Naive thymus-derived CD4-positive, alpha-beta T cell (primary cell): ENCODE measurements around the gene MLANA. TPM values are rescaled to one million over a fixed set of nuclear protein-coding genes. Genes with fewer than 3 reads are reported as not detected.

Experiments
- ATAC-seq: fragments of 150-1000 bp; cut with Tn5 transposase; 2 replicates; pipeline ENCODE4 v1.10.0; 2021; ENCODE audit warnings: mild to moderate bottlenecking, moderate library complexity
- CTCF ChIA-PET: fragments of 350-600 bp; sonication (Branson Sonifier 250); formaldehyde crosslinking; loops from one replicate; lab custom pipeline; 2021; ENCODE audit warnings: antibody characterized with exemption; lab: Charles Lee
- POLR2A ChIA-PET: fragments of 350-600 bp; sonication (Branson Sonifier 250); formaldehyde crosslinking; loops from one replicate; lab custom pipeline; 2021; ENCODE audit warnings: antibody characterized with exemption, inconsistent platforms; lab: Charles Lee
- DNase-seq, 9 donors: peaks; one replicate each; pipeline versions ENCODE4 v3.0.0 to v3.0.0-alpha.2; 2020 to 2022; ENCODE audit warnings: mixed read lengths in 1 of 9
- H3K27ac ChIP-seq: one replicate; pipeline ENCODE4 v1.7.0; 2013; ENCODE audit warnings: mild to moderate bottlenecking, low read depth, low read length, moderate library complexity
- H3K27me3 ChIP-seq, 2 donors: one replicate each; pipeline ENCODE4 v1.7.0; 2013; ENCODE audit warnings: low read length in 2 of 2, mild to moderate bottlenecking in 2 of 2, moderate library complexity in 2 of 2; ENCODE audit not compliant: control insufficient read depth in 2 of 2, insufficient read depth in 2 of 2
- H3K36me3 ChIP-seq, 3 experiments: 1 replicate in 2 of 3; 2 replicates in 1 of 3; pipeline ENCODE4 v1.7.0; 2013; ENCODE audit warnings: low read length in 3 of 3, mild to moderate bottlenecking in 3 of 3, moderate library complexity in 1 of 3; ENCODE audit not compliant: insufficient read depth in 3 of 3, control insufficient read depth in 2 of 3
- H3K4me1 ChIP-seq, 2 donors: one replicate each; pipeline ENCODE4 v1.7.0; 2013; ENCODE audit warnings: low read length in 2 of 2, mild to moderate bottlenecking in 2 of 2, moderate library complexity in 1 of 2; ENCODE audit not compliant: control insufficient read depth in 2 of 2, insufficient read depth in 2 of 2
- H3K4me3 ChIP-seq: 2 replicates; pipeline ENCODE4 v1.7.0; 2013; ENCODE audit warnings: mild to moderate bottlenecking, low read length
- H3K9me3 ChIP-seq, 3 experiments: 1 replicate in 2 of 3; 2 replicates in 1 of 3; pipeline ENCODE4 v1.7.0; 2013; ENCODE audit warnings: low read length in 3 of 3; ENCODE audit not compliant: control insufficient read depth in 2 of 3
- H3K27ac Mint-ChIP-seq, 9 donors: one replicate each; pipeline ENCODE4 v1.8.0; 2020 to 2022; ENCODE audit warnings: mixed read lengths in 9 of 9, mild to moderate bottlenecking in 8 of 9, moderate library complexity in 5 of 9, inconsistent platforms in 2 of 9
- H3K27me3 Mint-ChIP-seq, 5 donors: one replicate each; pipeline ENCODE4 v1.8.0; 2021 to 2022; ENCODE audit warnings: mixed read lengths in 5 of 5, mild to moderate bottlenecking in 1 of 5
- H3K36me3 Mint-ChIP-seq, 5 donors: one replicate each; pipeline ENCODE4 v1.8.0; 2020 to 2022; ENCODE audit warnings: mixed read lengths in 5 of 5, mild to moderate bottlenecking in 3 of 5, inconsistent platforms in 1 of 5
- H3K4me1 Mint-ChIP-seq, 7 donors: one replicate each; pipeline ENCODE4 v1.8.0; 2020 to 2022; ENCODE audit warnings: mixed read lengths in 7 of 7, mild to moderate bottlenecking in 3 of 7, inconsistent platforms in 1 of 7
- H3K4me3 Mint-ChIP-seq, 10 donors: one replicate each; pipeline ENCODE4 v1.8.0; 2020 to 2022; ENCODE audit warnings: mild to moderate bottlenecking in 10 of 10, mixed read lengths in 10 of 10, moderate library complexity in 6 of 10, inconsistent platforms in 2 of 10
- H3K9me3 Mint-ChIP-seq, 11 donors: one replicate each; pipeline ENCODE4 v1.8.0; 2020 to 2022; ENCODE audit warnings: mixed read lengths in 11 of 11, mild to moderate bottlenecking in 4 of 11, inconsistent platforms in 1 of 11, moderate library complexity in 1 of 11
- intact Hi-C, 2 donors: fragments of 100-400 bp; cut with micrococcal nuclease; formaldehyde crosslinking; loops; one replicate each; pipeline ENCODE4 v1.15.1; 2023
- polyA plus RNA-seq, 2 donors: library from polyadenylated mRNA; unstranded; fragments of 300-500 nt; fragmentation: Illumina TruSeq; gene quantifications; one replicate each; pipeline ENCODE4 v1.2.3, GENCODE V29; 2021
- total RNA-seq, 6 experiments: library from RNA in 5 of 6; stranded (reverse) in 5 of 6; gene quantifications; 1 replicate in 5 of 6; 2 replicates in 1 of 6; pipeline ENCODE4 v1.2.3 and lab custom pipeline; 2021 to 2026

The MLANA gene
- total and polyA plus RNA-seq, 7 experiments from 2014 or later: 0.38 to 0.97 TPM; not detected in 5

GRCh38 chr9:5846096-5846495 is 44.6 kb upstream of the MLANA start:
- DNase-seq (no peak), ATAC-seq (no peak)
- no peaks in the 10 kb centered on the region for H3K27me3 Mint-ChIP-seq
- ChIA-PET POLR2A (interaction anchor here (0.8 kb wide), 1 partner anchor 17 kb away, joined by 4 read pairs; no protein-coding TSS in a partner anchor), CTCF (interaction anchor here (1.0 to 1.3 kb wide), 2 partner anchors 14 to 39 kb away, joined by 3 to 4 read pairs; partner anchors contain the start of gene ERMP1)
- H3K27me3 ChIP-seq: no peaks in the 10 kb centered on the region
- peaks cover 40 to 52% of the 10 kb centered on the region in 2 donors for H3K4me1 ChIP-seq
- H3K4me3 ChIP-seq: no peak overlapping the region
- no peaks in the 10 kb centered on the region for H3K36me3 ChIP-seq
- no peak overlapping the region for H3K27ac ChIP-seq
- H3K4me3 Mint-ChIP-seq: peak overlapping the region in 3 of 10 donors; percentile 15 to 81 (median 76)
- H3K9me3 ChIP-seq: no peaks in the 10 kb centered on the region
- H3K9me3 Mint-ChIP-seq: peaks cover 0 to 10% (median 0%) of the 10 kb centered on the region in 11 donors
- intact Hi-C loops: loop anchor here in 1 of 2 donors (5.0 to 10.0 kb wide), 3 partner anchors 836 to 1551 kb away; partner anchors contain the start of genes PLPP6 and SPATA6L
- peaks cover 47 to 82% (median 64%) of the 10 kb centered on the region in 7 donors for H3K4me1 Mint-ChIP-seq
- H3K36me3 Mint-ChIP-seq: peaks cover 0 to 47% (median 0%) of the 10 kb centered on the region in 5 donors
- peak overlapping the region in 6 of 9 donors; percentile 39 to 92 (median 60) for H3K27ac Mint-ChIP-seq

DNA sequence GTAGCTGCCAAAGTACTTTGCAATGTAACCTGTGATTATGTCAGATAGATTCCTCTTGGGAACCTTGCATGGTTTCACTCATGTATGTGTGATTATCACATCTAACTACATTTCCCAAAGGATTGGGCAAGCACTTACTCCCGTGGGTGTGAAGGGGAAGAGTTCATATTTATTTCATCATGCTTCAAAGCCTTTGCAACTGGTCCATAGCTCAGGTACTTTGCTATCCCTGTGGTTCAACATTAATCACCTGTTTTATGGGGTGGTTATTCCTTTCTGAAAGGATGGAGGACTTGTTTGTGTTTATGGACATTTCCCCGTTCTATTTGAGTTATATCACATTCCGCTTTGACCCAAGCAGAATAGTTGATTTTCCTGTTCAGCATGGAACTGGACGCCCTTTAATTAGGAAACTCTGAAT is 44.2 kb upstream of the MLANA start:
- no peak overlapping the region for H3K4me3 Mint-ChIP-seq
- H3K27ac ChIP-seq: no peak overlapping the region
- peaks cover 0 to 47% (median 0%) of the 10 kb centered on the region in 5 donors for H3K36me3 Mint-ChIP-seq
- H3K4me1 Mint-ChIP-seq: peaks cover 48 to 82% (median 64%) of the 10 kb centered on the region in 7 donors
- peaks cover 36 to 51% of the 10 kb centered on the region in 2 donors for H3K4me1 ChIP-seq
- no peaks in the 10 kb centered on the region for H3K36me3 ChIP-seq
- H3K9me3 ChIP-seq: no peaks in the 10 kb centered on the region
- ChIA-PET POLR2A (interaction anchor here (0.8 kb wide), 1 partner anchor 16 kb away, joined by 4 read pairs; no protein-coding TSS in a partner anchor), CTCF (interaction anchor here (1.0 kb wide), 1 partner anchor 14 kb away, joined by 3 read pairs; the partner anchor contains the start of gene ERMP1)
- no peaks in the 10 kb centered on the region for H3K27me3 Mint-ChIP-seq
- DNase-seq: no peak
- peak overlapping the region in 5 of 9 donors; percentile 9 to 43 (median 21) for H3K27ac Mint-ChIP-seq
- H3K27me3 ChIP-seq: no peaks in the 10 kb centered on the region
- peaks cover 0 to 10% (median 0%) of the 10 kb centered on the region in 11 donors for H3K9me3 Mint-ChIP-seq
- H3K4me3 ChIP-seq: no peak overlapping the region
- intact Hi-C loops: loop anchor here in 1 of 2 donors (5.0 to 10.0 kb wide), 3 partner anchors 836 to 1552 kb away; partner anchors contain the start of genes PLPP6 and SPATA6L
- no peak for ATAC-seq

DNA sequence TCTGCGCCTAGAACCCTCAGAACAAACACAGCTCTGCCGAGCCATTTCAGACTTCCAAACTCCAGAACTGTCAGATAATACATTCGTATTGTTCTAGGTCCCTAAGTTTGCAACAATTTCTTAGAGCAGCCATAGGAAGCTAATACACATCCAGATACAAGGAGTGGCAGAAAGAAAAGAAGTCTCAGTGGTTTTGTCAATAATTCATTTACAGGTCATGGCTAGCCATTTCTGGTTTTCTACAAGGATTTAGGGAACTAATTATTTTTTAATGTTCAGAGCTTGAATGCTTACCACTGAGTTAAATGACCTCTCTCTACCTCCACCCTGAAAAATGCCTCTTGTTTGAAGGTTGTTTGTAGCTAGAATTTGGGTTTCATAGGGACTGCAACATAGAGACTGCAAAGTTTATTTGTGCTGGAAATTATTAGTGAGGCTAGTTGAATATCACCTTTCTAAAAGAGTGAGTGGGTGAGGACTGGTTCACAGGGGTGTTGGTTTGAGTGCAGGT is 42.3 kb upstream of the MLANA start:
- Mint-ChIP-seq H3K4me1 (peaks cover 41 to 82% (median 63%) of the 10 kb centered on the region in 7 donors), H3K36me3 (peaks cover 0 to 44% (median 0%) of the 10 kb centered on the region in 5 donors), H3K27me3 (no peaks in the 10 kb centered on the region), H3K9me3 (peaks cover 0 to 4% (median 0%) of the 10 kb centered on the region in 11 donors), H3K27ac (peak overlapping the region in 5 of 9 donors; percentile 18 to 68 (median 54)), H3K4me3 (no peak overlapping the region)
- peaks cover 23 to 32% of the 10 kb centered on the region in 2 donors for H3K4me1 ChIP-seq
- no peak for ATAC-seq
- H3K36me3 ChIP-seq: no peaks in the 10 kb centered on the region
- H3K27ac ChIP-seq: no peak overlapping the region
- H3K27me3 ChIP-seq: no peaks in the 10 kb centered on the region
- H3K4me3 ChIP-seq: no peak overlapping the region
- H3K9me3 ChIP-seq: no peaks in the 10 kb centered on the region
- intact Hi-C loops: loop anchor here in 1 of 2 donors (5.0 to 10.0 kb wide), 3 partner anchors 834 to 1554 kb away; partner anchors contain the start of genes PLPP6 and SPATA6L
- DNase-seq: no peak
- POLR2A ChIA-PET: interaction anchor here (0.6 to 1.2 kb wide), 3 partner anchors 25 to 665 kb away, joined by 3 to 5 read pairs (median 4); no protein-coding TSS in a partner anchor
- CTCF ChIA-PET: no interaction called here

GRCh38 chr9:5850724-5851122 is 40.0 kb upstream of the MLANA start:
- DNase-seq: no peak
- Mint-ChIP-seq H3K4me3 (peak overlapping the region in 1 of 10 donors; percentile 44), H3K4me1 (peaks cover 19 to 68% (median 45%) of the 10 kb centered on the region in 7 donors), H3K36me3 (peaks cover 3 to 59% (median 6%) of the 10 kb centered on the region in 5 donors), H3K27me3 (no peaks in the 10 kb centered on the region), H3K27ac (peak overlapping the region in 6 of 9 donors; percentile 1 to 83 (median 57)), H3K9me3 (peaks cover 0 to 9% (median 0%) of the 10 kb centered on the region in 11 donors)
- no peak for ATAC-seq
- Histone ChIP-seq H3K27me3 (no peaks in the 10 kb centered on the region), H3K36me3 (no peaks in the 10 kb centered on the region), H3K4me1 (peaks cover 3 to 11% of the 10 kb centered on the region in 2 donors), H3K9me3 (no peaks in the 10 kb centered on the region), H3K4me3 (no peak overlapping the region), H3K27ac (no peak overlapping the region)
- ChIA-PET POLR2A (interaction anchor here (2.4 kb wide), 1 partner anchor 9 kb away, joined by 10 read pairs; no protein-coding TSS in a partner anchor), CTCF (interaction anchor here (0.6 to 1.2 kb wide), 3 partner anchors 19 to 260 kb away, joined by 3 read pairs; no protein-coding TSS in a partner anchor)
- intact Hi-C loops: loop anchor here (1.0 to 2.0 kb wide), 3 partner anchors 7 to 18 kb away; partner anchors contain the start of gene ERMP1 (in 1 of the 2)

- peaks cover 16 to 63% (median 39%) of the 10 kb centered on the region in 7 donors for H3K4me1 Mint-ChIP-seq
- intact Hi-C loops: loop anchor here (1.0 to 2.0 kb wide), 3 partner anchors 8 to 19 kb away; partner anchors contain the start of gene ERMP1 (in 1 of the 2)
These were observed 39.2 kb upstream of the MLANA start for GRCh38 chr9:5851445-5851844.

DNA sequence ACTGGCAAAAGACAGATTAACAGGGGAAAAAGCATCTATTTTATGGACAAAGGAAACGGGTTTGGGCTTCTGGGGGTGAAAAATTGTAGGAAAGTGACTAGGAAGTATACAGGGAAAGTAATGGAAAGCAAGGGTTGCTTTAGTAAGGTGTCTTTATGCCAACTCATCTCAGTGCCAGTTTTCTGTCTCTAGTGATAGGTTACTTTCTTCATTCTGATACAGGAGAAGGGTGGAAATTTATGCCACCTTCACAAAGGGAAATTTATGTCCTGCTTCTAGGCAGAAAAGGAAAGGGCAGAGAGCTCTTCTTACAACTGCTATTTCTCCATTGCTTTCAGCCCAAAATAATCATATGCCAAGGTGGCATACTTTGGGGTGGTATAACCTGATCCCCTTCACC is 37.7 kb upstream of the MLANA start:
- Mint-ChIP-seq H3K9me3 (peaks cover 0 to 9% (median 0%) of the 10 kb centered on the region in 11 donors), H3K27me3 (no peaks in the 10 kb centered on the region), H3K27ac (peak overlapping the region in 5 of 9 donors; percentile 5 to 82 (median 28)), H3K4me3 (peak overlapping the region in 1 of 10 donors; percentile 48), H3K4me1 (peaks cover 19 to 59% (median 35%) of the 10 kb centered on the region in 7 donors), H3K36me3 (peaks cover 12 to 56% (median 14%) of the 10 kb centered on the region in 5 donors)
- ChIA-PET CTCF (interaction anchor here (1.9 kb wide), 1 partner anchor 11 kb away, joined by 7 read pairs; no protein-coding TSS in a partner anchor), POLR2A (interaction anchor here (0.7 kb wide), 1 partner anchor 17 kb away, joined by 3 read pairs; no protein-coding TSS in a partner anchor)
- DNase-seq (no peak), ATAC-seq (no peak)
- Histone ChIP-seq H3K4me1 (peaks cover 0 to 11% of the 10 kb centered on the region in 2 donors), H3K27ac (no peak overlapping the region), H3K9me3 (no peaks in the 10 kb centered on the region), H3K27me3 (no peaks in the 10 kb centered on the region), H3K4me3 (no peak overlapping the region), H3K36me3 (no peaks in the 10 kb centered on the region)
- intact Hi-C loops: no loop called here

More at GRCh38 chr9:5851445-5851844, 39.2 kb upstream of the MLANA start:
- Mint-ChIP-seq H3K36me3 (peaks cover 6 to 58% (median 9%) of the 10 kb centered on the region in 5 donors), H3K9me3 (peaks cover 0 to 9% (median 0%) of the 10 kb centered on the region in 11 donors), H3K27ac (peak overlapping the region; percentile 11 to 83 (median 53)), H3K4me3 (peak overlapping the region in 3 of 10 donors; percentile 19 to 44 (median 23)), H3K27me3 (no peaks in the 10 kb centered on the region)
- Histone ChIP-seq H3K4me1 (peaks cover 0 to 11% of the 10 kb centered on the region in 2 donors), H3K9me3 (no peaks in the 10 kb centered on the region), H3K27me3 (no peaks in the 10 kb centered on the region), H3K36me3 (no peaks in the 10 kb centered on the region), H3K27ac (no peak overlapping the region), H3K4me3 (no peak overlapping the region)
- DNase-seq: peak in 1 of 9 donors; percentile 40
- POLR2A ChIA-PET: interaction anchor here (0.7 to 2.4 kb wide), 3 partner anchors 9 to 18 kb away, joined by 3 to 10 read pairs (median 5); no protein-coding TSS in a partner anchor
- ATAC-seq: peak; percentile 86
- CTCF ChIA-PET: interaction anchor here (0.7 to 1.9 kb wide), 3 partner anchors 9 to 91 kb away, joined by 3 to 7 read pairs (median 3); no protein-coding TSS in a partner anchor
